Right ventricle myocardium superior (tissue), 1 donor: ENCODE data around the gene PKD1L1. TPM values are rescaled to one million over a fixed set of nuclear protein-coding genes. Genes with fewer than 3 reads are reported as not detected.
A peak's percentile ranks its signal among the peaks of the same experiment; 100 is the strongest.
"Not testable (repeated sequence)": the region's sequence is repeated elsewhere in the genome, so short reads cannot be mapped to it uniquely, and the experiment has no call there.

Experiments used
- ATAC-seq: fragments of 200-7000 bp; cut with Tn5 transposase; one replicate; pipeline ENCODE4 v1.9.1; 2020; ENCODE audit warnings: mild to moderate bottlenecking; ENCODE audit not compliant: poor library complexity
- DNase-seq: peaks from one replicate; pipeline ENCODE4 v3.0.0-alpha.2; 2020
- intact Hi-C: fragments of 100-400 bp; cut with DNase I; formaldehyde crosslinking; loops from one replicate; pipeline ENCODE4 v1.11.2; 2022
- total RNA-seq: library from RNA; stranded (reverse); fragmentation: NEBNext Ultra II Directional; extraction: Animal tissue kit (Norgen Biotek cat#: 25700); gene quantifications from one replicate; pipeline ENCODE4 v1.2.1, GENCODE V29; 2021
- donor health status: DM: no; HTN: yes; CAD: no; lungs with severe emphysema.

PKD1L1 gene
- total RNA-seq, 1 donor from 2014 or later = 1.9 TPM

- no peak for ATAC-seq
- DNase-seq = no peak
- intact Hi-C loops = no loop called here
These were observed 182.8 kb downstream of the PKD1L1 start for GRCh38 chr7:47765373-47765979.

GRCh38 chr7:47764746-47765145, 183.5 kb downstream of the PKD1L1 start:
- intact Hi-C loops = no loop called here
- ATAC-seq = no peak

GRCh38 chr7:47763063-47763974, 184.9 kb downstream of the PKD1L1 start:
- no peak for ATAC-seq
- intact Hi-C loops = no loop called here
- no peak for DNase-seq

More at GRCh38 chr7:47764746-47765145, 183.5 kb downstream of the PKD1L1 start:
- no peak for DNase-seq

GRCh38 chr7:47762746-47763062, 185.6 kb downstream of the PKD1L1 start:
- intact Hi-C loops = no loop called here
- DNase-seq (no peak), ATAC-seq (no peak)

GRCh38 chr7:47762207-47762606, 186.1 kb downstream of the PKD1L1 start:
- intact Hi-C loops = no loop called here
- ATAC-seq = no peak
- no peak for DNase-seq

- intact Hi-C loops = no loop called here
- no peak for ATAC-seq
- no peak for DNase-seq
These were observed 189.1 kb downstream of the PKD1L1 start for GRCh38 chr7:47759056-47759706.

- intact Hi-C loops = no loop called here
- DNase-seq = no peak
These were observed 189.7 kb downstream of the PKD1L1 start for GRCh38 chr7:47758546-47758945.

GRCh38 chr7:47757921-47758411, 190.3 kb downstream of the PKD1L1 start:
- intact Hi-C loops = no loop called here

More at GRCh38 chr7:47758546-47758945, 189.7 kb downstream of the PKD1L1 start:
- ATAC-seq = peak; percentile 41

GRCh38 chr7:47756636-47757035, 191.6 kb downstream of the PKD1L1 start:
- DNase-seq (no peak), ATAC-seq (no peak)
- intact Hi-C loops = no loop called here

More at GRCh38 chr7:47757921-47758411, 190.3 kb downstream of the PKD1L1 start:
- ATAC-seq = peak; percentile 82
- DNase-seq = peak; percentile 70

GRCh38 chr7:47755248-47755647, 193.0 kb downstream of the PKD1L1 start:
- ATAC-seq = no peak
- intact Hi-C loops = no loop called here
- no peak for DNase-seq

- DNase-seq, ATAC-seq, intact Hi-C loops: not testable (repeated sequence)
These were observed 196.5 kb downstream of the PKD1L1 start for GRCh38 chr7:47751724-47752123.

GRCh38 chr7:47751043-47751442, 197.2 kb downstream of the PKD1L1 start:
- DNase-seq (no peak), ATAC-seq (no peak)
- intact Hi-C loops = no loop called here

GRCh38 chr7:47748041-47748440, 200.2 kb downstream of the PKD1L1 start:
- ATAC-seq (no peak), DNase-seq (no peak)
- intact Hi-C loops = no loop called here

GRCh38 chr7:47747160-47747559, 201.1 kb downstream of the PKD1L1 start:
- intact Hi-C loops = no loop called here
- no peak for DNase-seq
- no peak for ATAC-seq

GRCh38 chr7:47746468-47746867, 201.8 kb downstream of the PKD1L1 start:
- ATAC-seq = no peak
- no peak for DNase-seq
- intact Hi-C loops = no loop called here

GRCh38 chr7:47744883-47745282, 203.4 kb downstream of the PKD1L1 start:
- intact Hi-C loops = no loop called here
- DNase-seq = no peak
- ATAC-seq = no peak

- DNase-seq (no peak), ATAC-seq (no peak)
- intact Hi-C loops = no loop called here
These were observed 204.2 kb downstream of the PKD1L1 start for GRCh38 chr7:47743965-47744591.

GRCh38 chr7:47741984-47742383, 206.3 kb downstream of the PKD1L1 start:
- no peak for DNase-seq
- intact Hi-C loops = no loop called here
- no peak for ATAC-seq

GRCh38 chr7:47739891-47740290, 208.4 kb downstream of the PKD1L1 start:
- ATAC-seq (no peak), DNase-seq (no peak)
- intact Hi-C loops = no loop called here
